ENCODE data around the gene TEX2.

Gene TEX2

GRCh38 chr17:64263000-64263766, at the start of gene TEX2:
TEX2 (minus strand) TSS chr17:64263260; CDS start chr17:64214217, 49,043 bp downstream.
- peak; percentile 82 for DNase-seq

GRCh38 chr17:64309710-64310109, 46.6 kb upstream of the TEX2 start:
- no peak for DNase-seq

GRCh38 chr17:64309021-64309420, 46.0 kb upstream of the TEX2 start:
- DNase-seq, result no peak

GRCh38 chr17:64306850-64307463, 43.9 kb upstream of the TEX2 start:
- DNase-seq, result peak; percentile 72

- DNase-seq, result no peak
Observed at GRCh38 chr17:64304551-64304950, 41.5 kb upstream of the TEX2 start.

- no peak for DNase-seq
Observed at GRCh38 chr17:64300699-64300965, 37.6 kb upstream of the TEX2 start.

GRCh38 chr17:64297467-64298088, 34.5 kb upstream of the TEX2 start:
- DNase-seq, result no peak

- DNase-seq, result no peak
Observed at GRCh38 chr17:64296246-64296645, 33.2 kb upstream of the TEX2 start.

GRCh38 chr17:64295146-64295545, 32.1 kb upstream of the TEX2 start:
- no peak for DNase-seq

GRCh38 chr17:64291268-64291851, 28.3 kb upstream of the TEX2 start:
- no peak for DNase-seq

- DNase-seq, result no peak
Observed at GRCh38 chr17:64289741-64290141, 26.7 kb upstream of the TEX2 start.

GRCh38 chr17:64282753-64283080, 19.7 kb upstream of the TEX2 start:
- peak; percentile 7 for DNase-seq

GRCh38 chr17:64281962-64282752, 19.1 kb upstream of the TEX2 start:
- peak; percentile 77 for DNase-seq

GRCh38 chr17:64278614-64279013, 15.6 kb upstream of the TEX2 start:
- DNase-seq, result peak; percentile 28

- DNase-seq, result peak; percentile 79
Observed at GRCh38 chr17:64277831-64278562, 14.9 kb upstream of the TEX2 start.

GRCh38 chr17:64276961-64277505, 14.0 kb upstream of the TEX2 start:
- no peak for DNase-seq

GRCh38 chr17:64275016-64275415, 12.0 kb upstream of the TEX2 start:
- DNase-seq, result no peak

GRCh38 chr17:64273006-64273405, 9.9 kb upstream of the TEX2 start:
- peak; percentile 72 for DNase-seq

- DNase-seq, result peak; percentile 33
Observed at GRCh38 chr17:64270885-64271284, 7.8 kb upstream of the TEX2 start.

- no peak for DNase-seq
Observed at GRCh38 chr17:64269687-64270649, 6.9 kb upstream of the TEX2 start.

GRCh38 chr17:64264891-64265290, 1.8 kb upstream of the TEX2 start:
- no peak for DNase-seq

Measured in MV-4-11 (cell line).